Caco-2 (cell line): Measurements from ENCODE around the gene CBARP. TPM values are rescaled to one million over a fixed set of nuclear protein-coding genes. Genes with fewer than 3 reads are reported as not detected.

Source experiments
- BruUV-seq: library from RNA; stranded (reverse); fragments of 400-500 nt; replicated peaks from 2 replicates; lab custom pipeline; 2021; lab: Mats Ljungman, UMichigan
- CTCF ChIA-PET: fragments of 300-600 bp; sonication (Branson Sonifier 250); formaldehyde crosslinking; loops from one replicate; lab custom pipeline; 2022; ENCODE audit warnings: antibody characterized with exemption; lab: Charles Lee
- POLR2A ChIA-PET: fragments of 300-600 bp; sonication (Branson Sonifier 250); formaldehyde crosslinking; loops from one replicate; lab custom pipeline; 2022; ENCODE audit warnings: antibody characterized with exemption; lab: Charles Lee
- DNase-seq, 2 experiments: peaks; one replicate each; pipeline versions ENCODE4 v3.0.0 to v3.0.0-alpha.2; 2020 to 2022
- H3K27me3 ChIP-seq: replicated peaks from 2 replicates; pipeline ENCODE4 v1.6.0; 2011; ENCODE audit warnings: low read length; ENCODE audit not compliant: control insufficient read depth, insufficient read depth
- H3K36me3 ChIP-seq: 2 replicates; pipeline ENCODE4 v1.5.1; 2011; ENCODE audit warnings: low read length; ENCODE audit not compliant: control insufficient read depth, insufficient read depth
- H3K4me1 ChIP-seq: fragments of 250-450 bp; sonication (Bioruptor Pico); 2 replicates; pipeline ENCODE4 v1.5.1; 2020; ENCODE audit warnings: mild to moderate bottlenecking
- H3K4me3 ChIP-seq: 2 replicates; pipeline ENCODE4 v1.5.1; 2011; ENCODE audit warnings: low read depth, mild to moderate bottlenecking, control low read depth, low read length
- H3K9me3 ChIP-seq: fragments of 250-450 bp; sonication (Bioruptor Pico); 2 replicates; pipeline ENCODE4 v1.5.1; 2020; ENCODE audit warnings: mild to moderate bottlenecking, moderate library complexity
- H3K27ac Mint-ChIP-seq: one replicate; pipeline ENCODE4 v1.8.0; 2022; ENCODE audit warnings: mixed read lengths; ENCODE audit not compliant: unreplicated experiment
- H3K27me3 Mint-ChIP-seq: one replicate; pipeline ENCODE4 v1.8.0; 2022; ENCODE audit warnings: mixed read lengths; ENCODE audit not compliant: insufficient read depth, unreplicated experiment
- H3K36me3 Mint-ChIP-seq: one replicate; pipeline ENCODE4 v1.8.0; 2022; ENCODE audit warnings: mild to moderate bottlenecking, mixed read lengths; ENCODE audit not compliant: insufficient read depth, unreplicated experiment
- H3K4me1 Mint-ChIP-seq: one replicate; pipeline ENCODE4 v1.8.0; 2022; ENCODE audit warnings: low read depth, mixed read lengths; ENCODE audit not compliant: unreplicated experiment
- H3K4me3 Mint-ChIP-seq: one replicate; pipeline ENCODE4 v1.8.0; 2022; ENCODE audit warnings: mild to moderate bottlenecking, moderate library complexity, mixed read lengths; ENCODE audit not compliant: unreplicated experiment
- H3K9me3 Mint-ChIP-seq: one replicate; pipeline ENCODE4 v1.8.0; 2022; ENCODE audit warnings: mixed read lengths; ENCODE audit not compliant: unreplicated experiment
- intact Hi-C: fragments of 100-400 bp; cut with micrococcal nuclease; formaldehyde crosslinking; loops from one replicate; pipeline ENCODE4 v1.10.0; 2022; ENCODE audit not compliant: unreplicated experiment
- total RNA-seq: library from RNA; stranded (reverse); gene quantifications from 2 replicates; pipeline ENCODE4 v1.2.3, GENCODE V29; 2022
- TF ChIP-seq, protein P1 (sequence below), 2 experiments: fragments of 200-600 bp in 1 of 2; IDR thresholded peaks; 1 replicate in 1 of 2; 2 replicates in 1 of 2; pipeline versions ENCODE4 v1.5.1 to v1.8.0; 2011 to 2022; ENCODE audit warnings: antibody characterized with exemption in 1 of 2, control low read depth in 1 of 2, inconsistent platforms in 1 of 2, low read depth in 1 of 2, low read length in 1 of 2, mild to moderate bottlenecking in 1 of 2, moderate library complexity in 1 of 2; ENCODE audit not compliant: insufficient read depth in 1 of 2, severe bottlenecking in 1 of 2, unreplicated experiment in 1 of 2

Gene CBARP
- total RNA-seq, 1 experiment from 2014 or later: 7.3 TPM

DNA sequence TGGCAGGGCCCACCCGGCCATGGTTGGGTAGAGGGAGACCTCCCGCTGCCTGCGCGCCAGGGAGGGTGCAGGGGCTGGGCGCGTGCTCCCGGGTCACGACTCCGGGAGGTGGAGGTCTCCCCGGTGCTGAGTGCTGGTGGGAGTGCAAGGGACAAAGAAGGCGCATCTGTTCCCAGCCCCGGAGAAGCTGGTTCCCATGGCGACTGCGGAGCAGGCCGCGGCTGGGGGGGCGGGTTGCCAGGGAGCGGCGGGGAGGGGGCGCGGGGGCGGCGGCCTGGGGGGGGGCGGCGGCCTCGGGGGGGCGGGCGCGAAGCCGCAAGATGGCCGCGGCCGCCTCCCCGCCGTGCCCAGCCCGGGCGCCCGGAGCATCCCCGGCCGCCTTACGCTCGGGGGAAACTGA lies 1.2 kb downstream of the CBARP start:
- ChIA-PET CTCF (no interaction called here), POLR2A (no interaction called here)
- Mint-ChIP-seq H3K27me3 (no peaks in the 10 kb centered on the region), H3K27ac (no peak overlapping the region), H3K9me3 (no peaks in the 10 kb centered on the region), H3K36me3 (peaks cover 8% of the 10 kb centered on the region), H3K4me1 (no peaks in the 10 kb centered on the region), H3K4me3 (peak overlapping the region; percentile 77)
- Histone ChIP-seq H3K36me3 (no peaks in the 10 kb centered on the region), H3K27me3 (no peaks in the 10 kb centered on the region), H3K4me1 (peaks cover 15% of the 10 kb centered on the region), H3K9me3 (no peaks in the 10 kb centered on the region), H3K4me3 (peak overlapping the region; percentile 79)
- DNase-seq: no peak
- TF ChIP-seq, protein P1, sequence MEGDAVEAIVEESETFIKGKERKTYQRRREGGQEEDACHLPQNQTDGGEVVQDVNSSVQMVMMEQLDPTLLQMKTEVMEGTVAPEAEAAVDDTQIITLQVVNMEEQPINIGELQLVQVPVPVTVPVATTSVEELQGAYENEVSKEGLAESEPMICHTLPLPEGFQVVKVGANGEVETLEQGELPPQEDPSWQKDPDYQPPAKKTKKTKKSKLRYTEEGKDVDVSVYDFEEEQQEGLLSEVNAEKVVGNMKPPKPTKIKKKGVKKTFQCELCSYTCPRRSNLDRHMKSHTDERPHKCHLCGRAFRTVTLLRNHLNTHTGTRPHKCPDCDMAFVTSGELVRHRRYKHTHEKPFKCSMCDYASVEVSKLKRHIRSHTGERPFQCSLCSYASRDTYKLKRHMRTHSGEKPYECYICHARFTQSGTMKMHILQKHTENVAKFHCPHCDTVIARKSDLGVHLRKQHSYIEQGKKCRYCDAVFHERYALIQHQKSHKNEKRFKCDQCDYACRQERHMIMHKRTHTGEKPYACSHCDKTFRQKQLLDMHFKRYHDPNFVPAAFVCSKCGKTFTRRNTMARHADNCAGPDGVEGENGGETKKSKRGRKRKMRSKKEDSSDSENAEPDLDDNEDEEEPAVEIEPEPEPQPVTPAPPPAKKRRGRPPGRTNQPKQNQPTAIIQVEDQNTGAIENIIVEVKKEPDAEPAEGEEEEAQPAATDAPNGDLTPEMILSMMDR (IDR thresholded peaks at IDR 0.05; ENCODE audit: insufficient read depth in 1 of 2, low read depth in 1 of 2, low read length in 1 of 2, severe bottlenecking in 1 of 2, unreplicated experiment in 1 of 2): no peak
- BruUV-seq: no TSS peak
- intact Hi-C loops: no loop called here

- ChIA-PET CTCF (no interaction called here), POLR2A (no interaction called here)
- Mint-ChIP-seq H3K27me3 (no peaks in the 10 kb centered on the region), H3K36me3 (peaks cover 15% of the 10 kb centered on the region), H3K27ac (no peak overlapping the region), H3K9me3 (no peaks in the 10 kb centered on the region), H3K4me3 (peak overlapping the region; percentile 77), H3K4me1 (no peaks in the 10 kb centered on the region)
- Histone ChIP-seq H3K27me3 (no peaks in the 10 kb centered on the region), H3K4me1 (peaks cover 12% of the 10 kb centered on the region), H3K4me3 (peak overlapping the region; percentile 22; the same call in 1 of the 2 replicates), H3K36me3 (no peaks in the 10 kb centered on the region), H3K9me3 (no peaks in the 10 kb centered on the region)
- TF ChIP-seq, protein P1 (IDR thresholded peaks at IDR 0.05; ENCODE audit: insufficient read depth in 1 of 2, low read depth in 1 of 2, low read length in 1 of 2, severe bottlenecking in 1 of 2, unreplicated experiment in 1 of 2): no peak
- no peak for DNase-seq
- intact Hi-C loops: no loop called here
- BruUV-seq: no TSS peak
Measured at GRCh38 chr19:1235625-1236538, 1.9 kb downstream of the CBARP start.

GRCh38 chr19:1234955-1235380 lies 2.8 kb downstream of the CBARP start:
- Mint-ChIP-seq H3K27ac (no peak overlapping the region), H3K4me1 (no peaks in the 10 kb centered on the region), H3K9me3 (no peaks in the 10 kb centered on the region), H3K27me3 (no peaks in the 10 kb centered on the region), H3K36me3 (peaks cover 15% of the 10 kb centered on the region), H3K4me3 (no peak overlapping the region)
- intact Hi-C loops: no loop called here
- ChIA-PET POLR2A (no interaction called here), CTCF (no interaction called here)
- Histone ChIP-seq H3K4me1 (peaks cover 9% of the 10 kb centered on the region), H3K27me3 (no peaks in the 10 kb centered on the region), H3K9me3 (no peaks in the 10 kb centered on the region), H3K4me3 (no peak overlapping the region), H3K36me3 (no peaks in the 10 kb centered on the region)
- TF ChIP-seq, protein P1 (IDR thresholded peaks at IDR 0.05; ENCODE audit: insufficient read depth in 1 of 2, low read depth in 1 of 2, low read length in 1 of 2, severe bottlenecking in 1 of 2, unreplicated experiment in 1 of 2): no peak
- no TSS peak for BruUV-seq
- no peak for DNase-seq
